Esophagus squamous epithelium (tissue), 5 donors: ENCODE data around the gene CAMK4. TPM values are rescaled to one million over a fixed set of nuclear protein-coding genes. Genes with fewer than 3 reads are reported as not detected.

Experiments
- DNase-seq: peaks from one replicate; lab custom pipeline; 2025; lab: John Stamatoyannopoulos, UW
- H3K27ac ChIP-seq, 4 donors: fragments of 200-600 bp; sonication (generic); one replicate each; pipeline ENCODE4 v1.5.1; 2016 to 2019; ENCODE audit warnings: mild to moderate bottlenecking in 1 of 4
- H3K27me3 ChIP-seq, 4 donors: fragments of 200-600 bp; sonication (generic); 1 replicate in 3 of 4; 2 replicates in 1 of 4; pipeline versions ENCODE4 v1.5.1 to v1.6.0; 2017 to 2021; ENCODE audit warnings: antibody characterized with exemption in 1 of 4
- H3K36me3 ChIP-seq, 3 donors: fragments of 200-600 bp; sonication (generic); one replicate each; pipeline ENCODE4 v1.5.1; 2016 to 2019
- H3K4me1 ChIP-seq, 3 donors: fragments of 200-600 bp; sonication (generic); one replicate each; pipeline ENCODE4 v1.5.1; 2017 to 2019
- H3K4me3 ChIP-seq, 4 donors: fragments of 200-600 bp; sonication (generic); 1 replicate in 3 of 4; 2 replicates in 1 of 4; pipeline ENCODE4 v1.5.1; 2016 to 2019; ENCODE audit warnings: mild to moderate bottlenecking in 2 of 4, moderate library complexity in 1 of 4
- H3K9me3 ChIP-seq, 3 donors: fragments of 200-600 bp; sonication (generic); one replicate each; pipeline ENCODE4 v1.5.1; 2016 to 2019
- CTCF ChIP-seq, 6 experiments: fragments of 450-650 bp in 4 of 6; fragments of 200-600 bp in 2 of 6; sonication (generic) in 2 of 6; IDR thresholded peaks; one replicate each; pipeline ENCODE4 v1.5.1; 2016 to 2019; ENCODE audit warnings: antibody characterized with exemption in 6 of 6, mild to moderate bottlenecking in 4 of 6, moderate library complexity in 4 of 6
- POLR2A ChIP-seq, 4 donors: fragments of 450-650 bp; IDR thresholded peaks; one replicate each; pipeline ENCODE4 v1.6.1; 2017; ENCODE audit warnings: antibody characterized with exemption in 4 of 4, mild to moderate bottlenecking in 4 of 4, moderate library complexity in 3 of 4
- WGBS, 2 donors: methylation state at CpG; one replicate each; pipeline ENCODE4 v1.1.5; 2018; 5-methylcytosine and 5-hydroxymethylcytosine counted together
- intact Hi-C: fragments of 100-400 bp; cut with DNase I; formaldehyde crosslinking; loops from one replicate; pipeline ENCODE4 v1.15.0; 2022
- total RNA-seq, 4 donors: library from RNA; depleted of rRNA; stranded (reverse); fragments of >200 nt; gene quantifications; one replicate each; pipeline ENCODE4 v1.1.0, GENCODE V29; 2016
- donor health status: DM: yes; HTN: yes; CAD: no.

Gene CAMK4
- total RNA-seq, 4 donors from 2014 or later, result 1.5 to 3.2 (median 2.6) TPM

DNA sequence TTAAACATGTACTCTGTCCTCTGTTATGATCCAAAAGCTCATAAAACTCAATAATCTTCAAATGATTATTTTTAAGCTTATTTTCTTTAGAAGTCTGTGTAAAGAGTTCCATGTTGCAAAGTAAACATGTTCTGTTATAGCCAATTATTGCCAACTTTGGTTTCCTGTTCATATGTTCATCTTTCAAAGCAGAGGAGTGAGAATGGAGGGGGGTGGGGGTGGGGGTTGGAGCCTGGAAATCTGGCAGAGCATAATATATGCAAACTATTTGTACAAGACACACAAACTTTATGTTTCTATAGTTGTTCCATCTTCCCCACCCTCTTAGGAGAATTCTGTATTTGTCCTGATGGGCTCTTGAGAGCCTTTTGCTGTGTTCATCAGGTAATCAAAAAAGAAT lies 153.1 kb downstream of the CAMK4 start:
- Histone ChIP-seq H3K9me3 (no peaks in the 10 kb centered on the region), H3K4me1 (no peaks in the 10 kb centered on the region), H3K27ac (no peak overlapping the region), H3K36me3 (no peaks in the 10 kb centered on the region), H3K27me3 (no peaks in the 10 kb centered on the region), H3K4me3 (no peak overlapping the region)
- intact Hi-C loops, result no loop called here
- TF ChIP-seq POLR2A (IDR thresholded peaks at IDR 0.05) (no peak), CTCF (IDR thresholded peaks at IDR 0.05) (no peak)
- DNase-seq, result no peak

- no peak for DNase-seq
These were observed 155.2 kb downstream of the CAMK4 start for GRCh38 chr5:111379391-111379816.

DNA sequence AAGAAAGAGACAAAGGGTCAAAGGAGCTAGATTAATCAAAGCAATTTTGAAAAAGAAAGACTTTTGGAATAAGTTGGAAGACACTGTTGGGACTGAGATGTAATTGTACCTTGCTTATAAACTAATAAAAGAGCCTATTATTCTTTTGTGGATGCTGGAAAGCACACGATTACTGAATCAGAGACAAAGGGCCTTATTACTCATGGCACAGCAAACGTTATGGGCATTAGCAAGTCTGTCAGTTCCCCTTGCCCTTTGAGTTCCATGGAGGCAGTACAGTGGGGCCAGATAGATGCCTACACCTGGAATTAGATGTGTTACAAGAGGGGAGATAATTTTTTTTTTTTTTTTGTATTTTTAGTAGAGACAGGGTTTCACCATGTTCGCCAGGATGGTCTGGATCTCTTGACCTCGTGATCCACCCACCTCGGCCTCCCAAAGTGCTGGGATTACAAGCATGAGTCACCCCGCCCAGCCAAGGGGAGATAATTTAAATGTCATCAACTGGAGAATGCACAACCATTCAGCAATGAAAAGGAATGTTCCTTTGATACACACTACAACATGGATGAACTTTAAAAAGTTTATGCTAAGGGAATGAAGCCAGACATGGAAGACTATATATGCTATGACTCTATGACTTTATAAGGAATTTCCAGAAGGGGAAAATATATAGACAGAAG lies 159.2 kb downstream of the CAMK4 start:
- Histone ChIP-seq H3K4me3 (no peak overlapping the region), H3K4me1 (no peaks in the 10 kb centered on the region), H3K9me3 (no peaks in the 10 kb centered on the region), H3K27me3 (no peaks in the 10 kb centered on the region), H3K36me3 (no peaks in the 10 kb centered on the region), H3K27ac (no peak overlapping the region)
- intact Hi-C loops, result no loop called here
- DNase-seq, result no peak
- 73 to 76% methylated on average over 6 of the region's 6 CpGs for WGBS, 2 donors
- TF ChIP-seq CTCF (IDR thresholded peaks at IDR 0.05) (no peak), POLR2A (IDR thresholded peaks at IDR 0.05) (no peak)

More at GRCh38 chr5:111379391-111379816, 155.2 kb downstream of the CAMK4 start:
- H3K4me1 ChIP-seq, result no peaks in the 10 kb centered on the region
- TF ChIP-seq POLR2A (IDR thresholded peaks at IDR 0.05), result no peak
- no peak for TF ChIP-seq CTCF (IDR thresholded peaks at IDR 0.05)
- H3K4me3 ChIP-seq, result no peak overlapping the region
- no peak overlapping the region for H3K27ac ChIP-seq
- no peaks in the 10 kb centered on the region for H3K27me3 ChIP-seq
- intact Hi-C loops, result no loop called here
- no peaks in the 10 kb centered on the region for H3K36me3 ChIP-seq
- no peaks in the 10 kb centered on the region for H3K9me3 ChIP-seq

- Histone ChIP-seq H3K27ac (no peak overlapping the region), H3K27me3 (no peaks in the 10 kb centered on the region), H3K4me3 (no peak overlapping the region), H3K36me3 (no peaks in the 10 kb centered on the region), H3K9me3 (no peaks in the 10 kb centered on the region), H3K4me1 (no peaks in the 10 kb centered on the region)
- TF ChIP-seq POLR2A (IDR thresholded peaks at IDR 0.05) (no peak), CTCF (IDR thresholded peaks at IDR 0.05) (no peak)
- no peak for DNase-seq
- WGBS, 2 donors, result 17 to 24% methylated on average over 3 of the region's 3 CpGs
- intact Hi-C loops, result no loop called here
These were observed 160.0 kb downstream of the CAMK4 start for GRCh38 chr5:111384220-111384619.

- no peaks in the 10 kb centered on the region for H3K36me3 ChIP-seq
- no peak overlapping the region for H3K27ac ChIP-seq
- no peaks in the 10 kb centered on the region for H3K4me1 ChIP-seq
- TF ChIP-seq POLR2A (IDR thresholded peaks at IDR 0.05), result no peak
- no peak for TF ChIP-seq CTCF (IDR thresholded peaks at IDR 0.05)
- intact Hi-C loops, result no loop called here
- no peak overlapping the region for H3K4me3 ChIP-seq
- H3K9me3 ChIP-seq, result no peaks in the 10 kb centered on the region
- DNase-seq, result no peak
- no peaks in the 10 kb centered on the region for H3K27me3 ChIP-seq
These were observed 160.9 kb downstream of the CAMK4 start for GRCh38 chr5:111385051-111385450.
